OCI-LY7 (cell line): ENCODE results near the gene PDE5A. TPM values are rescaled to one million over a fixed set of nuclear protein-coding genes. Genes with fewer than 3 reads are reported as not detected.

Experiments
- BruUV-seq: library from RNA; stranded (reverse); fragments of 400-500 nt; replicated peaks from 2 replicates; lab custom pipeline; 2021; lab: Mats Ljungman, UMichigan
- CTCF ChIA-PET: fragments of 300-600 bp; sonication (Branson Sonifier 250); formaldehyde crosslinking; loops from one replicate; lab custom pipeline; 2022; ENCODE audit warnings: antibody characterized with exemption; ENCODE audit not compliant: unreplicated experiment; lab: Charles Lee
- POLR2A ChIA-PET: fragments of 300-600 bp; sonication (Branson Sonifier 250); formaldehyde crosslinking; loops from one replicate; lab custom pipeline; 2022; ENCODE audit warnings: antibody characterized with exemption; lab: Charles Lee
- DNase-seq: peaks from one replicate; pipeline ENCODE4 v3.0.0-alpha.2; 2015; ENCODE audit warnings: low spot score
- H2AFZ ChIP-seq: fragments of 200-600 bp; sonication (generic), shearing (Covaris generic); 2 replicates; pipeline ENCODE4 v1.6.1; 2014; ENCODE audit warnings: mild to moderate bottlenecking, antibody characterized with exemption, low read length, moderate library complexity
- H3K27ac ChIP-seq: fragments of 200-600 bp; sonication (generic); 2 replicates; pipeline ENCODE4 v1.5.1; 2014; ENCODE audit warnings: mixed run types, low read depth, mild to moderate bottlenecking, moderate library complexity, low read length, inconsistent platforms; ENCODE audit not compliant: poor library complexity, severe bottlenecking
- H3K36me3 ChIP-seq: fragments of 200-600 bp; sonication (generic); 2 replicates; pipeline ENCODE4 v1.6.1; 2014; ENCODE audit warnings: mild to moderate bottlenecking, antibody characterized with exemption, low read length, moderate library complexity, mixed read lengths; ENCODE audit not compliant: insufficient read depth
- H3K4me1 ChIP-seq: fragments of 200-600 bp; sonication (generic); 2 replicates; pipeline ENCODE4 v1.5.1; 2014; ENCODE audit warnings: mild to moderate bottlenecking, low read length; ENCODE audit not compliant: insufficient read depth, poor library complexity, severe bottlenecking
- H3K4me2 ChIP-seq: fragments of 200-600 bp; sonication (generic); 2 replicates; pipeline ENCODE4 v1.6.1; 2014; ENCODE audit warnings: mild to moderate bottlenecking, low read length
- H3K4me3 ChIP-seq: fragments of 200-600 bp; sonication (generic); 2 replicates; pipeline ENCODE4 v1.5.1; 2014; ENCODE audit warnings: mild to moderate bottlenecking, low read depth, low read length; ENCODE audit not compliant: poor library complexity, severe bottlenecking
- H3K79me2 ChIP-seq: fragments of 200-600 bp; sonication (generic); 2 replicates; pipeline ENCODE4 v1.6.1; 2016; ENCODE audit warnings: low read depth, mild to moderate bottlenecking, low read length, moderate library complexity, mixed read lengths; ENCODE audit not compliant: insufficient read depth
- H3K9me2 ChIP-seq: fragments of 200-600 bp; sonication (generic); 2 replicates; pipeline ENCODE4 v1.6.1; 2016; ENCODE audit warnings: mild to moderate bottlenecking, low read length, mixed read lengths; ENCODE audit not compliant: insufficient read depth
- H3K9me3 ChIP-seq: fragments of 200-600 bp; sonication (generic); 2 replicates; pipeline ENCODE4 v1.6.1; 2014; ENCODE audit warnings: mild to moderate bottlenecking, mixed run types, low read length, mixed read lengths
- H4K20me1 ChIP-seq: fragments of 200-600 bp; sonication (generic); 2 replicates; pipeline ENCODE4 v1.6.1; 2014; ENCODE audit warnings: mild to moderate bottlenecking, antibody characterized with exemption, low read length, moderate library complexity, mixed read lengths; ENCODE audit not compliant: insufficient read depth
- EZH2phosphoT487 ChIP-seq: fragments of 200-600 bp; sonication (generic); IDR thresholded peaks from 2 replicates; pipeline ENCODE4 v1.6.1; 2018; ENCODE audit warnings: low read depth, borderline replicate concordance, mild to moderate bottlenecking, mixed run types, antibody characterized with exemption, low read length, moderate library complexity, mixed read lengths
- intact Hi-C: fragments of 100-400 bp; cut with micrococcal nuclease; formaldehyde crosslinking; loops from one replicate; pipeline ENCODE4 v1.10.0; 2022; ENCODE audit not compliant: unreplicated experiment
- total RNA-seq, 2 experiments: library from RNA; depleted of rRNA in 1 of 2; stranded (reverse); fragments of >200 nt in 1 of 2; shearing (Covaris generic) in 1 of 2; gene quantifications; 2 replicates each; pipeline ENCODE4 v1.2.3, GENCODE V29; 2014 to 2022
- TF ChIP-seq, protein P1 (sequence below): fragments of 200-600 bp; sonication (generic); conservative IDR thresholded peaks from 2 replicates; pipeline ENCODE4 v1.5.1; 2014; ENCODE audit warnings: mild to moderate bottlenecking, antibody characterized with exemption, low read length, moderate library complexity, mixed read lengths

Gene PDE5A
- total RNA-seq, 2 experiments from 2014 or later, result 0.22 to 1.4 TPM

DNA sequence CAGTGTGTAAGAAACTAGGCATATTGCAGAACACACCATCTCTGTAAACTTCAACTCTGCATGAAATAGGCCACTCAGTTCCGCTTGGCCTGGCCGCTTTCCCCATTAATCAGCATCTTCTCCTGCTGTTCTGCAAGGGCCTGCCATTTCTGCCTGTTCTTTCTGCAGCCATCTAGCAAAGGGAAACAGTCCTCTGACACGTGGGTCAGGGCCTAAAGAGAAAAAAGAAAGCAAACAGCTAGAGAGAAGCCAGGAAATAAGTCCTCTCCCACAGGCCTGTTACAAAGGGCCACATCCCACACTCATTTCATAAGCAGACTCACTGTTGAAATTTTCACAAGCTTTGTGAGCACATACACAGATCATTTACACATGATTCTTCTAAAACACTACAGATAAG, 130.1 kb downstream of the PDE5A start:
- intact Hi-C loops, result loop anchor here (10.0 kb wide), 1 partner anchor 514 kb away; no protein-coding TSS in a partner anchor
- no TSS peak for BruUV-seq

DNA sequence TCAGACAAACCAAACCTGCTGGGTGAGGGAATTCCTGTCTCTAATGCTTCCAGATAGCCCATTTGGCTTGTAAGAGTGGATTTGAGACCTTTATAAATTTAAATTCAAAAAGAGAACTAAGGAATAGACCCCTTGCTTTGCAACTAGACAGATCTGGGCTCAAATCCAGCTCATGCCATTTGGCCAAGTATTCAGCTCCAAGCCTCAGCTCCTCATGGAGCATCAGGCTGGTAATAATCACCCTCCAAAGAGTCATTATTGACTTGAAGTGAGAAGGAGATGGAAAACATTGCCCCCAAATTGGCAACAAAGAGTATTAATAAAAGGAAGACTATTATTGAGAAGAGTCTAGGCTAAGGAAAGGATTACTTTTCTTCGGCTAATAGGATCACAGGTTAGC, 134.7 kb downstream of the PDE5A start:
- H3K79me2 ChIP-seq, result no peaks in the 10 kb centered on the region
- CTCF ChIA-PET, result interaction anchor here (1.0 kb wide), 1 partner anchor 131 kb away, joined by 3 read pairs; no protein-coding TSS in a partner anchor

More for the DNA sequence above, 130.1 kb downstream of the PDE5A start:
- no peak overlapping the region for H2AFZ ChIP-seq
- H3K9me3 ChIP-seq, result no peaks in the 10 kb centered on the region
- H3K4me3 ChIP-seq, result no peak overlapping the region
- no peak for DNase-seq
- H3K9me2 ChIP-seq, result no peaks in the 10 kb centered on the region
- no peak overlapping the region for H3K27ac ChIP-seq
- no peak overlapping the region for H3K4me2 ChIP-seq
- H3K4me1 ChIP-seq, result no peaks in the 10 kb centered on the region
- POLR2A ChIA-PET, result no interaction called here
- H3K79me2 ChIP-seq, result no peaks in the 10 kb centered on the region
- H4K20me1 ChIP-seq, result no peaks in the 10 kb centered on the region
- TF ChIP-seq, protein P1, sequence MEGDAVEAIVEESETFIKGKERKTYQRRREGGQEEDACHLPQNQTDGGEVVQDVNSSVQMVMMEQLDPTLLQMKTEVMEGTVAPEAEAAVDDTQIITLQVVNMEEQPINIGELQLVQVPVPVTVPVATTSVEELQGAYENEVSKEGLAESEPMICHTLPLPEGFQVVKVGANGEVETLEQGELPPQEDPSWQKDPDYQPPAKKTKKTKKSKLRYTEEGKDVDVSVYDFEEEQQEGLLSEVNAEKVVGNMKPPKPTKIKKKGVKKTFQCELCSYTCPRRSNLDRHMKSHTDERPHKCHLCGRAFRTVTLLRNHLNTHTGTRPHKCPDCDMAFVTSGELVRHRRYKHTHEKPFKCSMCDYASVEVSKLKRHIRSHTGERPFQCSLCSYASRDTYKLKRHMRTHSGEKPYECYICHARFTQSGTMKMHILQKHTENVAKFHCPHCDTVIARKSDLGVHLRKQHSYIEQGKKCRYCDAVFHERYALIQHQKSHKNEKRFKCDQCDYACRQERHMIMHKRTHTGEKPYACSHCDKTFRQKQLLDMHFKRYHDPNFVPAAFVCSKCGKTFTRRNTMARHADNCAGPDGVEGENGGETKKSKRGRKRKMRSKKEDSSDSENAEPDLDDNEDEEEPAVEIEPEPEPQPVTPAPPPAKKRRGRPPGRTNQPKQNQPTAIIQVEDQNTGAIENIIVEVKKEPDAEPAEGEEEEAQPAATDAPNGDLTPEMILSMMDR, result no peak
- TF ChIP-seq EZH2phosphoT487, result no peak
- peaks cover 72% of the 10 kb centered on the region for H3K36me3 ChIP-seq
- CTCF ChIA-PET, result no interaction called here

More for the DNA sequence above, 134.7 kb downstream of the PDE5A start:
- Histone ChIP-seq H2AFZ (no peak overlapping the region), H3K36me3 (peaks cover 49% of the 10 kb centered on the region), H3K9me3 (no peaks in the 10 kb centered on the region), H3K4me2 (no peak overlapping the region), H3K27ac (no peak overlapping the region), H3K4me1 (no peaks in the 10 kb centered on the region), H3K9me2 (no peaks in the 10 kb centered on the region), H3K4me3 (no peak overlapping the region), H4K20me1 (no peaks in the 10 kb centered on the region)
- POLR2A ChIA-PET, result interaction anchor here (1.3 to 1.6 kb wide), 3 partner anchors 20 to 453 kb away, joined by 3 to 5 read pairs (median 4); no protein-coding TSS in a partner anchor
- TF ChIP-seq, protein P1, result no peak
- no peak for TF ChIP-seq EZH2phosphoT487
- intact Hi-C loops, result loop anchor here (1.0 to 10.0 kb wide), 2 partner anchors 452 to 509 kb away; no protein-coding TSS in a partner anchor
- BruUV-seq, result no TSS peak
- DNase-seq, result no peak
